ENCODE data around the gene TOX3. TPM values are rescaled to one million over a fixed set of nuclear protein-coding genes. Genes with fewer than 3 reads are reported as not detected.

The TOX3 gene
- total and polyA plus RNA-seq, 9 donors = 0.44 to 2.2 (median 1.5) TPM

GRCh38 chr16:52494621-52495020 is 52.3 kb downstream of the TOX3 start:
- no peaks in the 10 kb centered on the region for H3K27me3 ChIP-seq (ENCODE audit: control insufficient read depth, insufficient read depth, low read length)
- H3K4me3 ChIP-seq (ENCODE audit: low read length) = no peak overlapping the region
- no peaks in the 10 kb centered on the region for H3K4me1 ChIP-seq (ENCODE audit: control insufficient read depth, insufficient read depth, low read length)
- H3K36me3 ChIP-seq (ENCODE audit: control insufficient read depth, insufficient read depth, low read length) = no peaks in the 10 kb centered on the region
- H3K27ac ChIP-seq (ENCODE audit: low read length) = no peak overlapping the region
- no peaks in the 10 kb centered on the region for H3K9me3 ChIP-seq (replicated peaks; ENCODE audit: control insufficient read depth, low read depth, low read length)
- WGBS (ENCODE audit: insufficient coverage) = no CpG with 5 or more reads among the region's 3 CpGs
- DNase-seq = no peak

GRCh38 chr16:52494145-52494544 is 52.8 kb downstream of the TOX3 start:
- no peaks in the 10 kb centered on the region for H3K9me3 ChIP-seq (replicated peaks; ENCODE audit: control insufficient read depth, low read depth, low read length)
- H3K27ac ChIP-seq (ENCODE audit: low read length) = no peak overlapping the region
- WGBS (ENCODE audit: insufficient coverage) = no CpG with 5 or more reads among the region's 4 CpGs
- no peak overlapping the region for H3K4me3 ChIP-seq (ENCODE audit: low read length)
- no peak for DNase-seq
- H3K4me1 ChIP-seq (ENCODE audit: control insufficient read depth, insufficient read depth, low read length) = no peaks in the 10 kb centered on the region
- H3K36me3 ChIP-seq (ENCODE audit: control insufficient read depth, insufficient read depth, low read length) = no peaks in the 10 kb centered on the region
- H3K27me3 ChIP-seq (ENCODE audit: control insufficient read depth, insufficient read depth, low read length) = no peaks in the 10 kb centered on the region

- Histone ChIP-seq H3K36me3 (ENCODE audit: control insufficient read depth, insufficient read depth, low read length) (no peaks in the 10 kb centered on the region), H3K4me1 (ENCODE audit: control insufficient read depth, insufficient read depth, low read length) (no peaks in the 10 kb centered on the region)
- no CpG with 5 or more reads among the region's 5 CpGs for WGBS (ENCODE audit: insufficient coverage)
Observed at GRCh38 chr16:52492789-52493357, 54.1 kb downstream of the TOX3 start.

GRCh38 chr16:52491216-52491615 is 55.7 kb downstream of the TOX3 start:
- Histone ChIP-seq H3K36me3 (ENCODE audit: control insufficient read depth, insufficient read depth, low read length) (no peaks in the 10 kb centered on the region), H3K4me3 (ENCODE audit: low read length) (no peak overlapping the region), H3K27ac (ENCODE audit: low read length) (no peak overlapping the region), H3K4me1 (ENCODE audit: control insufficient read depth, insufficient read depth, low read length) (no peaks in the 10 kb centered on the region), H3K27me3 (ENCODE audit: control insufficient read depth, insufficient read depth, low read length) (no peaks in the 10 kb centered on the region), H3K9me3 (replicated peaks; ENCODE audit: control insufficient read depth, low read depth, low read length) (no peaks in the 10 kb centered on the region)
- no peak for DNase-seq
- no CpG with 5 or more reads among the region's 1 CpG for WGBS (ENCODE audit: insufficient coverage)

More at GRCh38 chr16:52492789-52493357, 54.1 kb downstream of the TOX3 start:
- Histone ChIP-seq H3K27ac (ENCODE audit: low read length) (no peak overlapping the region), H3K27me3 (ENCODE audit: control insufficient read depth, insufficient read depth, low read length) (no peaks in the 10 kb centered on the region), H3K4me3 (ENCODE audit: low read length) (no peak overlapping the region), H3K9me3 (replicated peaks; ENCODE audit: control insufficient read depth, low read depth, low read length) (no peaks in the 10 kb centered on the region)
- no peak for DNase-seq

- no peaks in the 10 kb centered on the region for H3K27me3 ChIP-seq (ENCODE audit: control insufficient read depth, insufficient read depth, low read length)
- no peaks in the 10 kb centered on the region for H3K4me1 ChIP-seq (ENCODE audit: control insufficient read depth, insufficient read depth, low read length)
- no peak overlapping the region for H3K27ac ChIP-seq (ENCODE audit: low read length)
- WGBS (ENCODE audit: insufficient coverage) = no CpG with 5 or more reads among the region's 6 CpGs
- no peak overlapping the region for H3K4me3 ChIP-seq (ENCODE audit: low read length)
- no peaks in the 10 kb centered on the region for H3K9me3 ChIP-seq (replicated peaks; ENCODE audit: control insufficient read depth, low read depth, low read length)
- no peaks in the 10 kb centered on the region for H3K36me3 ChIP-seq (ENCODE audit: control insufficient read depth, insufficient read depth, low read length)
- no peak for DNase-seq
Observed at GRCh38 chr16:52489894-52490293, 57.0 kb downstream of the TOX3 start.

- no peak overlapping the region for H3K4me3 ChIP-seq (ENCODE audit: low read length)
- no peaks in the 10 kb centered on the region for H3K9me3 ChIP-seq (replicated peaks; ENCODE audit: control insufficient read depth, low read depth, low read length)
- no peaks in the 10 kb centered on the region for H3K4me1 ChIP-seq (ENCODE audit: control insufficient read depth, insufficient read depth, low read length)
- H3K27me3 ChIP-seq (ENCODE audit: control insufficient read depth, insufficient read depth, low read length) = no peaks in the 10 kb centered on the region
- DNase-seq = no peak
- H3K27ac ChIP-seq (ENCODE audit: low read length) = no peak overlapping the region
- H3K36me3 ChIP-seq (ENCODE audit: control insufficient read depth, insufficient read depth, low read length) = no peaks in the 10 kb centered on the region
Observed at GRCh38 chr16:52488837-52489289, 58.1 kb downstream of the TOX3 start.

- DNase-seq = no peak
- WGBS (ENCODE audit: insufficient coverage) = no CpG with 5 or more reads among the region's 1 CpG
- no peaks in the 10 kb centered on the region for H3K9me3 ChIP-seq (replicated peaks; ENCODE audit: control insufficient read depth, low read depth, low read length)
Observed at GRCh38 chr16:52487849-52488457, 59.0 kb downstream of the TOX3 start.

GRCh38 chr16:52480237-52480636 is 66.7 kb downstream of the TOX3 start:
- Histone ChIP-seq H3K4me3 (ENCODE audit: low read length) (no peak overlapping the region), H3K4me1 (ENCODE audit: control insufficient read depth, insufficient read depth, low read length) (no peaks in the 10 kb centered on the region), H3K9me3 (replicated peaks; ENCODE audit: control insufficient read depth, low read depth, low read length) (no peaks in the 10 kb centered on the region), H3K27me3 (ENCODE audit: control insufficient read depth, insufficient read depth, low read length) (no peaks in the 10 kb centered on the region), H3K27ac (ENCODE audit: low read length) (no peak overlapping the region), H3K36me3 (ENCODE audit: control insufficient read depth, insufficient read depth, low read length) (no peaks in the 10 kb centered on the region)
- DNase-seq = no peak
- WGBS (ENCODE audit: insufficient coverage) = 33% methylated on average over 1 of the region's 3 CpGs

More at GRCh38 chr16:52487849-52488457, 59.0 kb downstream of the TOX3 start:
- no peaks in the 10 kb centered on the region for H3K27me3 ChIP-seq (ENCODE audit: control insufficient read depth, insufficient read depth, low read length)
- no peak overlapping the region for H3K4me3 ChIP-seq (ENCODE audit: low read length)
- H3K27ac ChIP-seq (ENCODE audit: low read length) = no peak overlapping the region
- no peaks in the 10 kb centered on the region for H3K36me3 ChIP-seq (ENCODE audit: control insufficient read depth, insufficient read depth, low read length)
- H3K4me1 ChIP-seq (ENCODE audit: control insufficient read depth, insufficient read depth, low read length) = no peaks in the 10 kb centered on the region

- no peaks in the 10 kb centered on the region for H3K9me3 ChIP-seq (replicated peaks; ENCODE audit: control insufficient read depth, low read depth, low read length)
- WGBS (ENCODE audit: insufficient coverage) = no CpG with 5 or more reads among the region's 2 CpGs
- no peak overlapping the region for H3K4me3 ChIP-seq (ENCODE audit: low read length)
- no peak overlapping the region for H3K27ac ChIP-seq (ENCODE audit: low read length)
- H3K27me3 ChIP-seq (ENCODE audit: control insufficient read depth, insufficient read depth, low read length) = no peaks in the 10 kb centered on the region
- no peaks in the 10 kb centered on the region for H3K4me1 ChIP-seq (ENCODE audit: control insufficient read depth, insufficient read depth, low read length)
- no peak for DNase-seq
- H3K36me3 ChIP-seq (ENCODE audit: control insufficient read depth, insufficient read depth, low read length) = no peaks in the 10 kb centered on the region
Observed at GRCh38 chr16:52476111-52476510, 70.8 kb downstream of the TOX3 start.

GRCh38 chr16:52474679-52475078 is 72.3 kb downstream of the TOX3 start:
- H3K36me3 ChIP-seq (ENCODE audit: control insufficient read depth, insufficient read depth, low read length) = no peaks in the 10 kb centered on the region
- no peak overlapping the region for H3K27ac ChIP-seq (ENCODE audit: low read length)
- H3K9me3 ChIP-seq (replicated peaks; ENCODE audit: control insufficient read depth, low read depth, low read length) = no peaks in the 10 kb centered on the region
- no peak for DNase-seq
- WGBS (ENCODE audit: insufficient coverage) = 74% methylated on average over 3 of the region's 4 CpGs
- H3K4me3 ChIP-seq (ENCODE audit: low read length) = no peak overlapping the region
- H3K4me1 ChIP-seq (ENCODE audit: control insufficient read depth, insufficient read depth, low read length) = no peaks in the 10 kb centered on the region
- no peaks in the 10 kb centered on the region for H3K27me3 ChIP-seq (ENCODE audit: control insufficient read depth, insufficient read depth, low read length)
